Left forelimb (tissue), 1 donor: ENCODE results near the gene MACO1.
"Not testable (repeated sequence)": the region's sequence is repeated elsewhere in the genome, so short reads cannot be mapped to it uniquely, and the experiment has no call there.

ENCODE experiments used
- DNase-seq: peaks from one replicate; pipeline ENCODE4 v3.0.0-alpha.2; 2018; ENCODE audit warnings: low spot score

Gene MACO1

GRCh38 chr1:25423206-25423605 is 7.5 kb upstream of the MACO1 start:
- not testable (repeated sequence) for DNase-seq

GRCh38 chr1:25425098-25426085 is 5.3 kb upstream of the MACO1 start:
- DNase-seq: no peak

- DNase-seq: no peak
Observed at GRCh38 chr1:25427696-25428095, 3.0 kb upstream of the MACO1 start.

DNA sequence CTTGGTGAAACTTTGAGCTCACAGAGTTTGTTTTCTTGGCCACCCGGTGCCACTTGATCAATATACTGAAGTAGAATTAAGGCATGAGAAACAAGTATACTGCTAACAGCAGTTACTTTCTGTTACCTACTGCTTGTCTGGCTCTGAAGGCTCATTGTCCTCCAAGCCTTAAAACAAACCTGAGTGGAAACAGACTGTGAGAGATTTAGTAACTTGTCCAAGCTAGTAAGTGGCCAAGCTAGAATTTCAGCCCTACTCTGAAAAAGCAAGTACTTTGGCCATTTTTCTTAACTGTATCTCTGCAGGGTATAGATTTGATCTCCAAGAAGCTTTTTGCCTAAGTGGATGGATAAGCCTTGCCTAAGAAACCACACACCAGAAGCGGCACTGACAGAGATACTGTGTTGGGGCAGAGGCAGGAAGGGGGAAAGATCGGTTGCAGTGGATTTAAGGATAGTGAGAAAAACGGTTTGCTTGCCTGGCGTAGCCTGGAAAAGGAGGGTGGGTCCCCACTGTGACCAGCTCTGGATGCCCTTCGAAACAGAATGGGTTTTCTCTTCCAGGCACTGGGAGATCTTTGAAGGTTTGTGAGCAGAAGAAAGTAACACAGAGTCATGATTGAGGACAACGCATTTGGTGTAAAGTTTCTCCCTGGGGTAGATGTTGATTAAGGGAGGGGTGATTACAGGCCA is 2.1 kb upstream of the MACO1 start:
- no peak for DNase-seq

- no peak for DNase-seq
Observed at GRCh38 chr1:25430967-25431881, 527 bp downstream of the MACO1 start.

GRCh38 chr1:25431955-25432719 is 1.4 kb downstream of the MACO1 start:
- DNase-seq: no peak

DNA sequence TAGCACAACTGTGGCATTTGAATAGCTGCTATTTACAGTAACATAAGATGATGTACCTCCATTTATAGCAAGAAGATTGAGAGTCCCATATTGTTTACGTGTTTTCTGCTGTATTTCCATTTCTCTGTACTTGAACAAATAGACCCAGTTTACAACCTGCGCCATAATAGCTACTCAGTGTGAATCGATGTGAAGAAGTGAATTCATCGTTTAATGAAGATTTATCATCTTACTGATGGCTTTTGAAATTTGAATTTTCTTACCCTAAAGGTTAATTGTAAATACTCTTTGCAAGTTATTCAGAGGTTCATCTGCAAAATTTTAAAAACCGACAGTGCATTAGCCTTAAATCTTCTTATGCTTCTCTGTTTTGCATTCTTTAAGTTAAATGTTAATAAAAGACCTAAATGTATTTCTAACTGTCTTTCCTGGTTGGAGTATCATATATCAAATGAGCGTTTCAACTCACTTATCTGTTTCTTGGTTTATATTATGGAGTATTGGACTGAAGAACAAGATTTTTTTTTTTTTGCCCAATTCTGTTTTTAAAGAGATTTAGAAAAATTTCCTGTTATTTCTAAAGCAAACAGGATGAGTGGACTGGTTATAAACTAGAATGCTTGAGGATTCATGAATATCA is 2.2 kb downstream of the MACO1 start:
- DNase-seq: no peak

- no peak for DNase-seq
Observed at GRCh38 chr1:25433389-25434186, 2.9 kb downstream of the MACO1 start.

DNA sequence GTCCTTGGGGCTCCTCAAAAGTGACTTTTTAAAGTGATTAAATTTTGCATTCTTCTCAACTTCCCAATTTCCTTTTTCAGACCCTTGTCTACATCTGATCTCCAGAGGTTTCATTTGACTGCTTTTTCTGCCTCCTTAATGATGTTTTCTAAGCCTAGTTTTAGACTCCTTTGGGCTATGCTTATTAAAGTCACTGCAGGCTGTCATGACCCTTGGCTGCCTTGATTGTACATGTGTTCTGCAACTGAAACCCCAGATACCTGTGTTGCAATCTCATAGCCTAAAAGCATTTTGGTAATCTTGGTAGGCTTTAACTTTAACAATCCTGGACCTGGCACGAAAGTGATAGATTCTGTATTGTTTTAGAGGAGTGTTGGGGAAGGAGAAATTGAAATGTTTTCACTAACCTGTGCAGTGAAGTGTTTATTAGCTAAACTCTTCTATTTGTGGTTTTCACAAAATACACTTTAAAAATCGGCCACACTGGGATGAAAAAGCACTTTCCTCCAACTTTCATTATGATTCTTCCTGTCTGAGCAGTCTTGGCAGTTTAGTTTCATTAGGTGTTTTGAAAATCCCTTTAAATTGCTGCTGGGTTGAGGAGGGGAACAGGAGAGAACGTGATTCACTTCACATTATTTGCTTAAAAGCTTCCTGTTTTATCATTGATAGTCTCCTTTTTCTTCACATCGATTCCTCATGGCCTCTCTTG is 4.9 kb downstream of the MACO1 start:
- no peak for DNase-seq

- DNase-seq: no peak
Observed at GRCh38 chr1:25437672-25438071, 7.0 kb downstream of the MACO1 start.

GRCh38 chr1:25439287-25439686 is 8.6 kb downstream of the MACO1 start:
- no peak for DNase-seq

DNA sequence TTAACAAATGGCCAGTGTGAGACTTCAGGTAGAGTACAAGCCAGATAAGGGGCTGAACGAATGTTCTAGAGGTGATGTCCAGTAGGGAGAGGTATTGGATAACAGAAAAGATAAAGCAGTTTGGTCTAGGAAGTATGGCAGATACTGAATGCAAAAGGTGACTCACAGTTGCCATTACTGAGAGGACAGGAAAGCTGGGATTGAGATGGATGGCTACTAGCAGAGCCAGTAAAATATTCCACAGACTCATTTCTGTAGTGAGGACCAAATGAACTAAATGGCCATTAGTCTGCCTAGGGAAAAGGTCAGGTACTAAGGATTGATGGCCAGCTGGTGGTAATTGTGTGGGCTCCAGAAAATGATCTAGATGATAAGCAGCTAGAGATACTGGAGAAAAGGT is 11.5 kb downstream of the MACO1 start:
- no peak for DNase-seq

DNA sequence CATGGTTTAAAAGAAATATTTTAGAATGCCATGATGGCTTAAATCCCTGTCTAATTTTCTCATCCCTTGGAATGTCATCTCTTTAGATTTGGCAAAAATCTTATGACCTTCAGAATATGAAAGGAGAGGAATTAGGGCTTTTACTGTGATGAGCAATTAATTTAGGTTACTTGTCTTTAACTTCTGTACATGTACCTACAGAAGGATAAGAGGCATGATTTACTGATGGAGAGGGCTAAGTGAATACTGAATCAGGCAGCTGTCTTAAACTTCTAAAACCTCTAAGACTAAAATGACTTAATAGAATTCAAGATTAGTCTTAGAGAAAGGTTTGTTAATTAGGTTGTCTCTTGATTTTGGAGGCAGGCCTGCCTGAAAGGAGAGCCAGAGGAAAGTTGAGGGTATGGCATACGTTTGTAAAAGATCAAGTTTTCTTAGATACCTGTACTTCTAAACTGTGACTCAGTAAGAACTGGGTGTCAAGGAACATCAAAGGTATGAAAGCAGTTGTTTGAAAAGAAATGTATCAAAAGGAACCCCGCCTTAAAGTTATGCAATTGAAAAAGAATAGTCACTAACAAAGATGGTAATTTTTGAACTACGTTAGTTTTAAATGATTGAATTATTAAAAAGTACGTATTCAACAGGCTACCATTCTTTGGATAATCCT is 12.5 kb downstream of the MACO1 start:
- DNase-seq: no peak

DNA sequence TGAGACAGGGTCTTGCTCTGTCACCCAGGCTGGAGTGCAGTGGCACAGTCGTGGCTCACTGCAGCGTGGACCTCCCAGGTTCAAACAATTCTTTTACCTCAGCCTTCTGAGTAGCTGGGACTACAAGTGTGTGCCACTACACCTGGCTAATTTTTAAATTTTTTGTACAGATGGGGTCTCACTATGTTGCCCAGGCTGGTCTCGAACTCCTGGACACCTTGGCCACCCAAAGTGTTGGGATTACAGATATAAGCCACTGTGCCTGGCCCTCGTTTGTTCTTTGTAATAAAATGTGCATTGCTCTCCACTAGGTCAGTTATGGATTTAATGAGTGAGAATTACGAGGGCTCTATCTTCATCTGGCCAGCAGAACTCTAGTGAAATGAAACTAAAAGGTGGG is 13.9 kb downstream of the MACO1 start:
- DNase-seq: not testable (repeated sequence)

GRCh38 chr1:25445993-25446538 is 15.4 kb downstream of the MACO1 start:
- no peak for DNase-seq

DNA sequence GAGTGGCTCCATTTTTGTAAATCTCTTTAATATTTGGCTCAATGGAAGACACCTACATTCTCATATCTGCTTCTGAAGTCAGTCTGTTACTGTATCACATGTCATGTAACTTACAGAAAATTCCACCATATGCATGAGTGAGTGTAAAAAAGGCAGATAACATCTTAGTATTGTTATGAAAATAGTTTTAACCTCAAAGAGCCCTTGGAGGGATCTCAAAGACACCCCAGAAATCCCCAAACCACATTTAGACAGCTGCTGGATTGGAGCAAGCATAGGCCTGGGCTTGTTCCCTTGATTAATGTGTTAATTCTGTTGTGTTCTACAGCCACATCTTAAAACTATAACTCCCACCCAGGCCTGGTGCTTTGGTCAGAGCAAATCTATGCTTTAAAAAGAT is 16.9 kb downstream of the MACO1 start:
- DNase-seq: no peak

- DNase-seq: no peak
Observed at GRCh38 chr1:25450891-25451290, 20.2 kb downstream of the MACO1 start.

- DNase-seq: no peak
Observed at GRCh38 chr1:25451908-25452307, 21.2 kb downstream of the MACO1 start.
